IMR-90 (cell line): ENCODE data around the gene SMARCA5. TPM values are rescaled to one million over a fixed set of nuclear protein-coding genes. Genes with fewer than 3 reads are reported as not detected.

ENCODE experiments used
- ATAC-seq: fragments of 200-7000 bp; cut with Tn5 transposase; 2 replicates; pipeline ENCODE4 v1.9.1; 2020; ENCODE audit warnings: low read depth, mild to moderate bottlenecking, moderate library complexity
- BruUV-seq: library from RNA; stranded (reverse); fragments of 400-500 nt; replicated peaks from 2 replicates; lab custom pipeline; 2021; lab: Mats Ljungman, UMichigan
- CTCF ChIA-PET: fragments of 300-600 bp; formaldehyde crosslinking; extraction: SDS; loops from one replicate; lab custom pipeline; 2021; ENCODE audit warnings: antibody characterized with exemption; lab: Yijun Ruan, JAX
- POLR2A ChIA-PET: fragments of 300-600 bp; sonication (Branson Sonifier 250); formaldehyde crosslinking; loops from one replicate; lab custom pipeline; 2022; ENCODE audit warnings: antibody characterized with exemption; ENCODE audit not compliant: unreplicated experiment; lab: Charles Lee
- DNase-seq: peaks from one replicate; pipeline ENCODE4 v3.0.0; 2013
- H2AFZ ChIP-seq: replicated peaks from 2 replicates; pipeline ENCODE3; 2013; ENCODE audit warnings: low read length, mild to moderate bottlenecking; ENCODE audit not compliant: poor library complexity
- H2AK5ac ChIP-seq: 2 replicates; pipeline ENCODE4 v1.6.1; 2013; ENCODE audit warnings: low read depth, low read length, inconsistent platforms
- H2AK9ac ChIP-seq: replicated peaks from 2 replicates; pipeline ENCODE3; 2013; ENCODE audit warnings: mild to moderate bottlenecking, low read depth, low read length, moderate library complexity; ENCODE audit not compliant: poor library complexity
- H2BK120ac ChIP-seq: 2 replicates; pipeline ENCODE4 v1.6.1; 2013; ENCODE audit warnings: low read depth, low read length, inconsistent platforms
- H2BK15ac ChIP-seq: 3 replicates; pipeline ENCODE4 v1.6.1; 2013; ENCODE audit warnings: low read depth, low read length, inconsistent platforms
- H2BK20ac ChIP-seq: 2 replicates; pipeline ENCODE4 v1.6.1; 2013; ENCODE audit warnings: low read depth, mild to moderate bottlenecking, inconsistent platforms, low read length, moderate library complexity
- H2BK5ac ChIP-seq: 2 replicates; pipeline ENCODE4 v1.6.1; 2013; ENCODE audit warnings: mild to moderate bottlenecking, low read depth, low read length, inconsistent platforms; ENCODE audit not compliant: poor library complexity, severe bottlenecking
- H3K14ac ChIP-seq: replicated peaks from 2 replicates; pipeline ENCODE4 v1.6.1; 2013; ENCODE audit warnings: low read depth, low read length, inconsistent platforms
- H3K18ac ChIP-seq: 2 replicates; pipeline ENCODE4 v1.6.1; 2013; ENCODE audit warnings: low read depth, low read length, control low read depth
- H3K23ac ChIP-seq: 2 replicates; pipeline ENCODE4 v1.6.1; 2013; ENCODE audit warnings: low read depth, low read length, inconsistent platforms
- H3K27ac ChIP-seq: 2 replicates; pipeline ENCODE4 v1.5.1; 2013; ENCODE audit warnings: mild to moderate bottlenecking, control low read depth, low read length; ENCODE audit not compliant: insufficient read depth
- H3K27me3 ChIP-seq: 2 replicates; pipeline ENCODE4 v1.6.1; 2013; ENCODE audit warnings: low read length; ENCODE audit not compliant: control insufficient read depth, insufficient read depth
- H3K36me3 ChIP-seq: 2 replicates; pipeline ENCODE4 v1.6.1; 2013; ENCODE audit warnings: low read length, mixed read lengths; ENCODE audit not compliant: control insufficient read depth, insufficient read depth
- H3K4ac ChIP-seq: 2 replicates; pipeline ENCODE4 v1.6.1; 2013; ENCODE audit warnings: low read depth, low read length, inconsistent platforms
- H3K4me1 ChIP-seq: 2 replicates; pipeline ENCODE4 v1.6.1; 2013; ENCODE audit warnings: low read length, mixed read lengths; ENCODE audit not compliant: control insufficient read depth, insufficient read depth
- H3K4me2 ChIP-seq: 2 replicates; pipeline ENCODE4 v1.6.1; 2013; ENCODE audit warnings: low read depth, mild to moderate bottlenecking, control low read depth, low read length, moderate library complexity
- H3K4me3 ChIP-seq: 2 replicates; pipeline ENCODE4 v1.5.1; 2013; ENCODE audit warnings: low read depth, mild to moderate bottlenecking, control low read depth, low read length, moderate library complexity; ENCODE audit not compliant: insufficient read depth
- H3K56ac ChIP-seq: 2 replicates; pipeline ENCODE4 v1.6.1; 2013; ENCODE audit warnings: low read length, inconsistent platforms; ENCODE audit not compliant: insufficient read depth; ENCODE audit errors: extremely low read depth
- H3K79me1 ChIP-seq, 2 experiments: 2 replicates each; pipeline ENCODE4 v1.6.1; 2013; ENCODE audit warnings: low read length in 2 of 2, inconsistent platforms in 1 of 2, low read depth in 1 of 2
- H3K9ac ChIP-seq: 2 replicates; pipeline ENCODE4 v1.6.1; 2013; ENCODE audit warnings: low read depth, low read length, control low read depth
- H3K9me1 ChIP-seq: 2 replicates; pipeline ENCODE4 v1.6.1; 2013; ENCODE audit warnings: low read length, inconsistent platforms; ENCODE audit not compliant: insufficient read depth
- H3K9me3 ChIP-seq: 2 replicates; pipeline ENCODE4 v1.6.1; 2013; ENCODE audit warnings: low read length; ENCODE audit not compliant: control insufficient read depth, insufficient read depth
- H4K20me1 ChIP-seq: 2 replicates; pipeline ENCODE4 v1.6.1; 2013; ENCODE audit warnings: low read length, inconsistent platforms; ENCODE audit not compliant: insufficient read depth
- H4K5ac ChIP-seq: 2 replicates; pipeline ENCODE4 v1.6.1; 2013; ENCODE audit warnings: mild to moderate bottlenecking, low read depth, low read length, control low read depth
- H4K8ac ChIP-seq, 2 experiments: 2 replicates each; pipeline ENCODE4 v1.6.1; 2013; ENCODE audit warnings: low read depth in 2 of 2, low read length in 2 of 2, control low read depth in 1 of 2, inconsistent platforms in 1 of 2
- H4K91ac ChIP-seq: 2 replicates; pipeline ENCODE4 v1.6.1; 2013; ENCODE audit warnings: low read depth, low read length, inconsistent platforms; ENCODE audit not compliant: insufficient read depth
- BHLHE40 ChIP-seq: fragments of 150-350 bp; IDR thresholded peaks from 2 replicates; pipeline ENCODE4 v1.6.1; 2016; ENCODE audit warnings: mild to moderate bottlenecking, low read depth, low read length
- CEBPB ChIP-seq: IDR thresholded peaks from 2 replicates; pipeline ENCODE4 v1.6.1; 2012; ENCODE audit warnings: low read depth, low read length, improper control_type of control experiment
- CHD1 ChIP-seq: IDR thresholded peaks from 2 replicates; pipeline ENCODE4 v1.6.1; 2012; ENCODE audit warnings: low read depth, low read length, improper control_type of control experiment
- FOS ChIP-seq: fragments of 150-350 bp; IDR thresholded peaks from 2 replicates; pipeline ENCODE4 v1.6.1; 2016; ENCODE audit warnings: low read depth, low read length
- MAFK ChIP-seq: IDR thresholded peaks from 2 replicates; pipeline ENCODE4 v1.6.1; 2012; ENCODE audit warnings: low read depth, low read length, improper control_type of control experiment
- MXI1 ChIP-seq: IDR thresholded peaks from 2 replicates; pipeline ENCODE4 v1.6.1; 2012; ENCODE audit warnings: low read depth, mild to moderate bottlenecking, low read length, moderate library complexity, borderline replicate concordance
- NFE2L2 ChIP-seq: fragments of 150-350 bp; IDR thresholded peaks from 2 replicates; pipeline ENCODE4 v1.6.1; 2016; ENCODE audit warnings: low read depth, mild to moderate bottlenecking, low read length
- WGBS, 2 experiments: methylation state at CpG; one replicate each; pipeline versions ENCODE4 v1.1.5 to v1.1.7; 2013; ENCODE audit warnings: missing lambda C conversion rate in 2 of 2; ENCODE audit not compliant: insufficient read length in 1 of 2; ENCODE audit errors: extremely low coverage in 2 of 2; 5-methylcytosine and 5-hydroxymethylcytosine counted together
- dilution Hi-C: fragments of 300-500 bp; cut with HindIII; formaldehyde crosslinking; loops from one replicate; pipeline ENCODE4 v1.14.3; 2018; ENCODE audit warnings: low sequenced_read_pairs; ENCODE audit not compliant: unreplicated experiment
- in situ Hi-C: fragments of 300-500 bp; cut with MboI; formaldehyde crosslinking; loops from 3 replicates; pipeline ENCODE4 v1.14.3; 2019; ENCODE audit warnings: low sequenced_read_pairs, inconsistent platforms, mixed read lengths
- intact Hi-C: fragments of 100-400 bp; cut with micrococcal nuclease; formaldehyde crosslinking; loops from 2 replicates; pipeline ENCODE4 v1.10.0; 2022
- polyA plus RNA-seq, 3 experiments: library from polyadenylated mRNA; depleted of rRNA; stranded (reverse); fragments of >200 nt; gene quantifications; 2 replicates each; pipeline ENCODE4 v1.2.3, GENCODE V29; 2012; ENCODE audit warnings: low replicate concordance in 1 of 3
- total RNA-seq: library from RNA; depleted of rRNA; stranded (reverse); fragments of >200 nt; gene quantifications from 2 replicates; pipeline ENCODE4 v1.2.3, GENCODE V29; 2012
- TF ChIP-seq, protein P1 (sequence below): fragments of 150-350 bp; IDR thresholded peaks from 2 replicates; pipeline ENCODE4 v1.6.1; 2017; ENCODE audit warnings: mild to moderate bottlenecking, antibody characterized with exemption, low read length, low read depth
- TF ChIP-seq, protein P2 (sequence below): fragments of 150-350 bp; IDR thresholded peaks from 2 replicates; pipeline ENCODE4 v1.6.1; 2016; ENCODE audit warnings: low read depth, mild to moderate bottlenecking, low read length, moderate library complexity, borderline replicate concordance

SMARCA5 gene
- total and polyA plus RNA-seq, 2 of the 4 experiments (the other 2 are of a cell fraction): 11.5 to 14.7 TPM

GRCh38 chr4:143498021-143498420 is 15.5 kb upstream of the SMARCA5 start:
- Histone ChIP-seq H3K79me1 (no peaks in the 10 kb centered on the region), H3K56ac (no peak overlapping the region), H2AK5ac (no peak overlapping the region), H4K20me1 (no peaks in the 10 kb centered on the region), H3K4ac (no peak overlapping the region), H3K4me3 (no peak overlapping the region), H3K14ac (no peak overlapping the region), H3K9me3 (no peaks in the 10 kb centered on the region), H3K27ac (no peak overlapping the region), H3K9ac (no peak overlapping the region), H2BK20ac (no peak overlapping the region), H4K8ac (no peak overlapping the region), H3K36me3 (no peaks in the 10 kb centered on the region), H3K4me1 (no peaks in the 10 kb centered on the region), H3K18ac (no peak overlapping the region), H4K5ac (no peak overlapping the region), H2BK5ac (no peak overlapping the region), H3K23ac (no peak overlapping the region), H4K91ac (no peak overlapping the region), H3K9me1 (no peaks in the 10 kb centered on the region), H3K4me2 (no peak overlapping the region), H2BK15ac (no peak overlapping the region), H2AK9ac (no peak overlapping the region), H2BK120ac (no peak overlapping the region), H2AFZ (no peak overlapping the region), H3K27me3 (no peaks in the 10 kb centered on the region)
- no peak for ATAC-seq
- intact Hi-C loops (no loop called here), dilution Hi-C loops (no loop called here), in situ Hi-C loops (no loop called here)
- ChIA-PET POLR2A (no interaction called here), CTCF (no interaction called here)
- TF ChIP-seq NFE2L2: no peak
- TF ChIP-seq FOS: no peak
- no peak for TF ChIP-seq CEBPB
- TF ChIP-seq MAFK: no peak
- TF ChIP-seq CHD1: no peak
- TF ChIP-seq, protein P1, sequence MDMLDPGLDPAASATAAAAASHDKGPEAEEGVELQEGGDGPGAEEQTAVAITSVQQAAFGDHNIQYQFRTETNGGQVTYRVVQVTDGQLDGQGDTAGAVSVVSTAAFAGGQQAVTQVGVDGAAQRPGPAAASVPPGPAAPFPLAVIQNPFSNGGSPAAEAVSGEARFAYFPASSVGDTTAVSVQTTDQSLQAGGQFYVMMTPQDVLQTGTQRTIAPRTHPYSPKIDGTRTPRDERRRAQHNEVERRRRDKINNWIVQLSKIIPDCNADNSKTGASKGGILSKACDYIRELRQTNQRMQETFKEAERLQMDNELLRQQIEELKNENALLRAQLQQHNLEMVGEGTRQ: no peak
- no peak for TF ChIP-seq BHLHE40
- TF ChIP-seq MXI1: no peak
- TF ChIP-seq, protein P2, sequence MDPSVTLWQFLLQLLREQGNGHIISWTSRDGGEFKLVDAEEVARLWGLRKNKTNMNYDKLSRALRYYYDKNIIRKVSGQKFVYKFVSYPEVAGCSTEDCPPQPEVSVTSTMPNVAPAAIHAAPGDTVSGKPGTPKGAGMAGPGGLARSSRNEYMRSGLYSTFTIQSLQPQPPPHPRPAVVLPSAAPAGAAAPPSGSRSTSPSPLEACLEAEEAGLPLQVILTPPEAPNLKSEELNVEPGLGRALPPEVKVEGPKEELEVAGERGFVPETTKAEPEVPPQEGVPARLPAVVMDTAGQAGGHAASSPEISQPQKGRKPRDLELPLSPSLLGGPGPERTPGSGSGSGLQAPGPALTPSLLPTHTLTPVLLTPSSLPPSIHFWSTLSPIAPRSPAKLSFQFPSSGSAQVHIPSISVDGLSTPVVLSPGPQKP: no peak
- no peak for DNase-seq
- no CpG with 5 or more reads among the region's 8 CpGs for whole genome bisulfite sequencing, 2 experiments
- BruUV-seq: no TSS peak
